ENCODE results near the gene CAMSAP3. TPM values are rescaled to one million over a fixed set of nuclear protein-coding genes. Genes with fewer than 3 reads are reported as not detected.

Gene CAMSAP3
- total and polyA plus RNA-seq, 10 of the 15 experiments (the other 5 are each of a cell fraction or from before 2014, with no cell fraction given): 0.03 to 6.3 (median 0.72) TPM

DNA sequence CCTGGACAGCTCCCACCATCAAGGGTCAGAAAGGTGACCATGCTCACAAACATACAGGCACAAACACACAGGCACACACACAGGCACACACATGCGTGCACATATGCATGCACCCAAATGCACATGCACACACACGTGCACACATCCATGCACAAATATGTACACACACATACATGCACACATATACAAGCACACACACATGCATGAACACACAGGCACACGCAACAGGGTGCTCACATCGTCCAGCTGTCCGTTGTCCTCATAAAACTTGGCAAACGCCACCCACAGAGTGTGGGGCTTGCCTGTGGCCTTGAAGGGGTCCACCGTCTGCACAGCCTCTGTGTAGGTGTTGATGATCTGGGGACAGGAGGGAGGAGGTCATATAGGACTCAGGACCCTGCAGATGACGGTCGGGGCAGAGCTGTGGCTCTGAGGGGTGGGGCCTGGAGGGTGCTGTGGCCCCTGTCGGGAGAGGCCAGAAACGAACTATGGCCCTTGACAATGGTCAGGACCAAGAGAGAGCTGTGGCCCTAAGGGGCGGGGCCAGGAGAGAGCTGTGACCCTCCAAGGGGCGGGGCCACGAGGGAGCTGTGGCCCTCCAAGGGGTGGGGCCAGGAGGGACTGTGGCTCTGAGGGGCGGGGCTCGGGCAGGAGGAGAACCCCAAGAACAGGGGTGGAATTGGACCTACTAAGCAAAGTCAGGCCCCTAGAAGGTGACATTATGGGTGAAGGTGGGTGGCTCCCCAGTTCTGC is 27.4 kb downstream of the CAMSAP3 start:
- no TSS peak for BruUV-seq (replicated peaks)
- Histone ChIP-seq H3K27ac (ENCODE audit: control insufficient read depth, insufficient read depth) (no peak overlapping the region), H3K79me2 (ENCODE audit: control insufficient read depth, insufficient read depth, low read length) (peaks cover 17% of the 10 kb centered on the region), H3K27me3 (replicated peaks in 1 of 2; ENCODE audit: control insufficient read depth in 2 of 2, insufficient read depth in 2 of 2, low read length in 1 of 2) (no peaks in the 10 kb centered on the region), H4K20me1 (ENCODE audit: control insufficient read depth, insufficient read depth) (no peaks in the 10 kb centered on the region), H3K36me3 (ENCODE audit: control insufficient read depth in 2 of 2, insufficient read depth in 2 of 2, low read length in 1 of 2) (peaks cover 7 to 25% of the 10 kb centered on the region in 2 experiments; a peak in 3 of 4 replicates), H3K9ac (ENCODE audit: control insufficient read depth, insufficient read depth, low read length) (no peak overlapping the region), H2AFZ (ENCODE audit: control insufficient read depth, low read depth, low read length) (no peak overlapping the region), H3K4me3 (no peak overlapping the region), H3K4me1 (ENCODE audit: control insufficient read depth, insufficient read depth, low read length) (peaks cover 1% of the 10 kb centered on the region), H3K9me3 (replicated peaks; ENCODE audit: control insufficient read depth, insufficient read depth, low read length) (no peaks in the 10 kb centered on the region), H3K4me2 (ENCODE audit: control insufficient read depth, insufficient read depth) (no peak overlapping the region)
- RAD21 ChIA-PET (ENCODE audit: unreplicated experiment): no interaction called here
- intact Hi-C loops (cut with micrococcal nuclease; ENCODE audit: unreplicated experiment) (no loop called here), in situ Hi-C loops (cut with MboI) (no loop called here)
- FAIRE-seq: no peak
- POLR2A ChIA-PET: interaction anchor here (1.2 kb wide), 1 partner anchor 20 kb away, joined by 3 read pairs; no protein-coding TSS in a partner anchor
- 82% methylated on average over 16 of the region's 16 CpGs for WGBS (ENCODE audit: insufficient coverage, insufficient replicate concordance, low lambda C conversion rate, missing lambda C conversion rate)
- TF ChIP-seq, protein P1, sequence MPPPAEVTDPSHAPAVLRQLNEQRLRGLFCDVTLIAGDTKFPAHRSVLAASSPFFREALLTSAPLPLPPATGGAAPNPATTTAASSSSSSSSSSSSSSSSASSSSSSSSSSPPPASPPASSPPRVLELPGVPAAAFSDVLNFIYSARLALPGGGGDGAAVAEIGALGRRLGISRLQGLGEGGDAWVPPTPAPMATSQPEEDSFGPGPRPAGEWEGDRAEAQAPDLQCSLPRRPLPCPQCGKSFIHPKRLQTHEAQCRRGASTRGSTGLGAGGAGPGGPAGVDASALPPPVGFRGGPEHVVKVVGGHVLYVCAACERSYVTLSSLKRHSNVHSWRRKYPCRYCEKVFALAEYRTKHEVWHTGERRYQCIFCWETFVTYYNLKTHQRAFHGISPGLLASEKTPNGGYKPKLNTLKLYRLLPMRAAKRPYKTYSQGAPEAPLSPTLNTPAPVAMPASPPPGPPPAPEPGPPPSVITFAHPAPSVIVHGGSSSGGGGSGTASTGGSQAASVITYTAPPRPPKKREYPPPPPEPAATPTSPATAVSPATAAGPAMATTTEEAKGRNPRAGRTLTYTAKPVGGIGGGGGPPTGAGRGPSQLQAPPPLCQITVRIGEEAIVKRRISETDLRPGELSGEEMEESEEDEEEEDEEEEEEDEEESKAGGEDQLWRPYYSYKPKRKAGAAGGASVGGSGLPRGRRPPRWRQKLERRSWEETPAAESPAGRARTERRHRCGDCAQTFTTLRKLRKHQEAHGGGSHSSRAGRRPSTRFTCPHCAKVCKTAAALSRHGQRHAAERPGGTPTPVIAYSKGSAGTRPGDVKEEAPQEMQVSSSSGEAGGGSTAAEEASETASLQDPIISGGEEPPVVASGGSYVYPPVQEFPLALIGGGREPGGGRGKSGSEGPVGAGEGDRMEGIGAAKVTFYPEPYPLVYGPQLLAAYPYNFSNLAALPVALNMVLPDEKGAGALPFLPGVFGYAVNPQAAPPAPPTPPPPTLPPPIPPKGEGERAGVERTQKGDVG (CRISPR knock-in tag; IDR thresholded peaks at IDR 0.05): no peak
- TF ChIP-seq POLR2AphosphoS5 (IDR thresholded peaks at IDR 0.05; ENCODE audit: low read length) (no peak), FOS (IDR thresholded peaks at IDR 0.05; ENCODE audit: borderline replicate concordance, extremely low read depth, insufficient read length) (no peak), PML (IDR thresholded peaks at IDR 0.05; ENCODE audit: low read length) (no peak), GABPA (IDR thresholded peaks at IDR 0.05; ENCODE audit: low read depth) (no peak), SUPT20H (IDR thresholded peaks at IDR 0.05; ENCODE audit: borderline replicate concordance, control insufficient read depth, low read depth, low read length) (no peak), TCF7 (IDR thresholded peaks at IDR 0.05; ENCODE audit: borderline replicate concordance) (no peak), ZBTB33 (IDR thresholded peaks at IDR 0.05) (no peak), TCF12 (IDR thresholded peaks at IDR 0.05; ENCODE audit: low read depth, low read length) (no peak), MTA3 (IDR thresholded peaks at IDR 0.05; ENCODE audit: borderline replicate concordance, low read length) (no peak), HDAC6 (IDR thresholded peaks at IDR 0.05; ENCODE audit: unreplicated experiment) (no peak), ZNF207 (IDR thresholded peaks at IDR 0.05; ENCODE audit: borderline replicate concordance) (no peak), WRNIP1 (IDR thresholded peaks at IDR 0.05; ENCODE audit: borderline replicate concordance, low read depth, low read length) (no peak), CREM (IDR thresholded peaks at IDR 0.05; ENCODE audit: low read depth) (no peak)
- TF ChIP-seq, protein P2, sequence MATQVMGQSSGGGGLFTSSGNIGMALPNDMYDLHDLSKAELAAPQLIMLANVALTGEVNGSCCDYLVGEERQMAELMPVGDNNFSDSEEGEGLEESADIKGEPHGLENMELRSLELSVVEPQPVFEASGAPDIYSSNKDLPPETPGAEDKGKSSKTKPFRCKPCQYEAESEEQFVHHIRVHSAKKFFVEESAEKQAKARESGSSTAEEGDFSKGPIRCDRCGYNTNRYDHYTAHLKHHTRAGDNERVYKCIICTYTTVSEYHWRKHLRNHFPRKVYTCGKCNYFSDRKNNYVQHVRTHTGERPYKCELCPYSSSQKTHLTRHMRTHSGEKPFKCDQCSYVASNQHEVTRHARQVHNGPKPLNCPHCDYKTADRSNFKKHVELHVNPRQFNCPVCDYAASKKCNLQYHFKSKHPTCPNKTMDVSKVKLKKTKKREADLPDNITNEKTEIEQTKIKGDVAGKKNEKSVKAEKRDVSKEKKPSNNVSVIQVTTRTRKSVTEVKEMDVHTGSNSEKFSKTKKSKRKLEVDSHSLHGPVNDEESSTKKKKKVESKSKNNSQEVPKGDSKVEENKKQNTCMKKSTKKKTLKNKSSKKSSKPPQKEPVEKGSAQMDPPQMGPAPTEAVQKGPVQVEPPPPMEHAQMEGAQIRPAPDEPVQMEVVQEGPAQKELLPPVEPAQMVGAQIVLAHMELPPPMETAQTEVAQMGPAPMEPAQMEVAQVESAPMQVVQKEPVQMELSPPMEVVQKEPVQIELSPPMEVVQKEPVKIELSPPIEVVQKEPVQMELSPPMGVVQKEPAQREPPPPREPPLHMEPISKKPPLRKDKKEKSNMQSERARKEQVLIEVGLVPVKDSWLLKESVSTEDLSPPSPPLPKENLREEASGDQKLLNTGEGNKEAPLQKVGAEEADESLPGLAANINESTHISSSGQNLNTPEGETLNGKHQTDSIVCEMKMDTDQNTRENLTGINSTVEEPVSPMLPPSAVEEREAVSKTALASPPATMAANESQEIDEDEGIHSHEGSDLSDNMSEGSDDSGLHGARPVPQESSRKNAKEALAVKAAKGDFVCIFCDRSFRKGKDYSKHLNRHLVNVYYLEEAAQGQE (IDR thresholded peaks at IDR 0.05; ENCODE audit: low read depth, low read length): no peak
- ATAC-seq: peak; percentile 73
- CTCF ChIA-PET: no interaction called here
- DNase-seq (ENCODE audit: low read depth, low spot score): no peak
- SMC1A ChIA-PET (ENCODE audit: uncharacterized antibody, unreplicated experiment): no interaction called here
